Adrenal gland (tissue), 5 donors: ENCODE measurements around the gene RPL3.

Experiments
- CTCF ChIP-seq, 6 experiments: fragments of 450-650 bp in 4 of 6; fragments of 200-600 bp in 2 of 6; sonication (generic) in 1 of 6; IDR thresholded peaks; 1 replicate in 5 of 6; 2 replicates in 1 of 6; pipeline versions ENCODE4 v1.5.1 to v1.8.0; 2016 to 2021; ENCODE audit warnings: antibody characterized with exemption in 6 of 6, mild to moderate bottlenecking in 2 of 6, moderate library complexity in 1 of 6
- POLR2A ChIP-seq, 2 donors: fragments of 450-650 bp; IDR thresholded peaks; one replicate each; pipeline ENCODE4 v1.6.1; 2017; ENCODE audit warnings: antibody characterized with exemption in 2 of 2, mild to moderate bottlenecking in 2 of 2, moderate library complexity in 1 of 2
- donor health status: DM: no; HTN: no; CAD: no.

- TF ChIP-seq POLR2A (IDR thresholded peaks at IDR 0.05) (no peak), CTCF (IDR thresholded peaks at IDR 0.05) (peak; percentile 75 to 93 (median 89))
Measured at GRCh38 chr22:39316440-39317083, 2.9 kb downstream of the RPL3 start.
